ENCODE data around the gene NAV3. TPM values are rescaled to one million over a fixed set of nuclear protein-coding genes. Genes with fewer than 3 reads are reported as not detected.

Gene NAV3
- total and polyA plus RNA-seq, 2 experiments from 2014 or later: 4.0 to 12.0 TPM

- TF ChIP-seq REST (IDR thresholded peaks at IDR 0.05; ENCODE audit: unreplicated experiment) (no peak), CREB1 (CRISPR knock-in tag; IDR thresholded peaks at IDR 0.05; ENCODE audit: low read depth) (no peak), EZH2 (IDR thresholded peaks at IDR 0.05; ENCODE audit: low read depth, unreplicated experiment) (no peak)
Observed at GRCh38 chr12:78171061-78171460, 340.4 kb downstream of the NAV3 start (continued).

GRCh38 chr12:78176643-78177042, 345.9 kb downstream of the NAV3 start:
- H3K36me3 ChIP-seq (ENCODE audit: insufficient read depth): no peaks in the 10 kb centered on the region
- H3K9me3 Mint-ChIP-seq: no peaks in the 10 kb centered on the region
- no peak overlapping the region for H3K27ac Mint-ChIP-seq
- DNase-seq (ENCODE audit: low spot score): no peak
- H3K36me3 Mint-ChIP-seq (ENCODE audit: low read depth): no peaks in the 10 kb centered on the region
- H3K4me3 ChIP-seq: no peak overlapping the region
- H2AFZ ChIP-seq: no peak overlapping the region
- no peaks in the 10 kb centered on the region for H3K27me3 ChIP-seq (ENCODE audit: insufficient read depth)
- no peaks in the 10 kb centered on the region for H3K9me2 ChIP-seq (ENCODE audit: insufficient read depth)
- no peak overlapping the region for H3K4me3 Mint-ChIP-seq
- no peak overlapping the region for H3K27ac ChIP-seq (ENCODE audit: low read depth)
- H3K79me2 ChIP-seq (replicated peaks; ENCODE audit: insufficient read depth): no peaks in the 10 kb centered on the region
- no peak for ATAC-seq
- no peak overlapping the region for H3K4me2 ChIP-seq
- H3K4me1 ChIP-seq (ENCODE audit: insufficient read depth): no peaks in the 10 kb centered on the region
- H3K27me3 Mint-ChIP-seq (ENCODE audit: insufficient read depth, low read depth, poor library complexity): no peaks in the 10 kb centered on the region
- no peaks in the 10 kb centered on the region for H3F3A ChIP-seq (replicated peaks; ENCODE audit: low read depth)
- peaks cover 2% of the 10 kb centered on the region; the same call in 1 of the 3 replicates for H3K4me1 Mint-ChIP-seq
- no peaks in the 10 kb centered on the region for H4K20me1 ChIP-seq (replicated peaks; ENCODE audit: insufficient read depth)
- TF ChIP-seq EZH2phosphoT487 (IDR thresholded peaks at IDR 0.05; ENCODE audit: unreplicated experiment) (no peak), CTCF (conservative IDR thresholded peaks at IDR 0.05; ENCODE audit: low read depth in 2 of 2) (no peak), POLR2AphosphoS5 (IDR thresholded peaks at IDR 0.05; ENCODE audit: low read depth) (no peak), ETS1 (IDR thresholded peaks at IDR 0.05) (no peak), STAT1 (IDR thresholded peaks at IDR 0.05; ENCODE audit: unreplicated experiment) (no peak), EZH2 (IDR thresholded peaks at IDR 0.05; ENCODE audit: low read depth, unreplicated experiment) (no peak), REST (IDR thresholded peaks at IDR 0.05; ENCODE audit: unreplicated experiment) (no peak), ZNF331 (CRISPR knock-in tag; IDR thresholded peaks at IDR 0.05; ENCODE audit: low read depth) (no peak)
